Fibroblast of lung (primary cell): ENCODE measurements around the gene CRKL. TPM values are rescaled to one million over a fixed set of nuclear protein-coding genes. Genes with fewer than 3 reads are reported as not detected.

Experiments
- DNase-seq, 2 donors: peaks; one replicate each; pipeline versions ENCODE4 v3.0.0 to v3.0.0-alpha.2; 2010; ENCODE audit warnings: low read depth in 2 of 2
- H2AFZ ChIP-seq: 2 replicates; pipeline ENCODE4 v1.5.1; 2012; ENCODE audit warnings: low read length, control low read depth, inconsistent platforms
- H3K27ac ChIP-seq: 2 replicates; pipeline ENCODE4 v1.5.1; 2011; ENCODE audit warnings: low read length, control low read depth; ENCODE audit not compliant: insufficient read depth
- H3K27me3 ChIP-seq: 2 replicates; pipeline ENCODE4 v1.5.1; 2011; ENCODE audit warnings: mild to moderate bottlenecking, low read length; ENCODE audit not compliant: control insufficient read depth, insufficient read depth
- H3K36me3 ChIP-seq: 2 replicates; pipeline ENCODE4 v1.5.1; 2011; ENCODE audit warnings: low read length; ENCODE audit not compliant: control insufficient read depth, insufficient read depth
- H3K4me1 ChIP-seq: 2 replicates; pipeline ENCODE4 v1.5.1; 2011; ENCODE audit warnings: low read length; ENCODE audit not compliant: control insufficient read depth, insufficient read depth; ENCODE audit errors: extremely low read depth
- H3K4me2 ChIP-seq: 2 replicates; pipeline ENCODE4 v1.5.1; 2011; ENCODE audit warnings: low read length, control low read depth; ENCODE audit not compliant: insufficient read depth; ENCODE audit errors: extremely low read depth
- H3K4me3 ChIP-seq, 4 experiments: fragments of 200-600 bp in 1 of 4; sonication (generic) in 1 of 4; replicated peaks in 1 of 4; 2 replicates each; pipeline ENCODE4 v1.5.1; 2011 to 2016; ENCODE audit warnings: low read length in 4 of 4, low read depth in 3 of 4, mild to moderate bottlenecking in 3 of 4, control low read depth in 2 of 4, inconsistent platforms in 1 of 4, mixed read lengths in 1 of 4; ENCODE audit not compliant: insufficient read depth in 1 of 4; ENCODE audit errors: control extremely low read depth in 1 of 4
- H3K79me2 ChIP-seq: 2 replicates; pipeline ENCODE4 v1.5.1; 2012; ENCODE audit warnings: mild to moderate bottlenecking, low read length, inconsistent platforms; ENCODE audit not compliant: control insufficient read depth, insufficient read depth
- H3K9ac ChIP-seq: 2 replicates; pipeline ENCODE4 v1.5.1; 2011; ENCODE audit warnings: mild to moderate bottlenecking, low read length, control low read depth; ENCODE audit not compliant: insufficient read depth
- H3K9me3 ChIP-seq: 2 replicates; pipeline ENCODE4 v1.5.1; 2012; ENCODE audit warnings: low read depth, low read length; ENCODE audit not compliant: control insufficient read depth, insufficient read depth
- H4K20me1 ChIP-seq: 2 replicates; pipeline ENCODE4 v1.5.1; 2011; ENCODE audit warnings: low read length; ENCODE audit not compliant: control insufficient read depth, insufficient read depth; ENCODE audit errors: extremely low read depth
- EZH2 ChIP-seq: IDR thresholded peaks from 2 replicates; pipeline ENCODE4 v1.5.1; 2012; ENCODE audit warnings: low read length, control low read depth, mild to moderate bottlenecking; ENCODE audit errors: missing control alignments
- polyA plus RNA-seq, 2 donors: library from polyadenylated mRNA; depleted of rRNA in 1 of 2; stranded (reverse) in 1 of 2; unstranded in 1 of 2; fragments of >200 nt; gene quantifications; 2 replicates each; pipeline ENCODE4 v1.2.1, GENCODE V29; 2011 to 2012; ENCODE audit warnings: missing spikeins in 1 of 2
- total RNA-seq: library from RNA; depleted of rRNA; stranded (reverse); fragments of >200 nt; gene quantifications from 2 replicates; pipeline ENCODE4 v1.2.1, GENCODE V29; 2014
- TF ChIP-seq, protein P1 (sequence below), 2 donors: IDR thresholded peaks in 1 of 2; conservative IDR thresholded peaks in 1 of 2; 1 replicate in 1 of 2; 2 replicates in 1 of 2; pipeline ENCODE4 v1.5.1; 2011 to 2012; ENCODE audit warnings: low read length in 2 of 2, control low read depth in 1 of 2, inconsistent platforms in 1 of 2, low read depth in 1 of 2, mild to moderate bottlenecking in 1 of 2

CRKL gene
- total and polyA plus RNA-seq, 2 donors (not counting 1 experiment from before 2014, with no cell fraction given) = 23.8 to 45.1 TPM

DNA sequence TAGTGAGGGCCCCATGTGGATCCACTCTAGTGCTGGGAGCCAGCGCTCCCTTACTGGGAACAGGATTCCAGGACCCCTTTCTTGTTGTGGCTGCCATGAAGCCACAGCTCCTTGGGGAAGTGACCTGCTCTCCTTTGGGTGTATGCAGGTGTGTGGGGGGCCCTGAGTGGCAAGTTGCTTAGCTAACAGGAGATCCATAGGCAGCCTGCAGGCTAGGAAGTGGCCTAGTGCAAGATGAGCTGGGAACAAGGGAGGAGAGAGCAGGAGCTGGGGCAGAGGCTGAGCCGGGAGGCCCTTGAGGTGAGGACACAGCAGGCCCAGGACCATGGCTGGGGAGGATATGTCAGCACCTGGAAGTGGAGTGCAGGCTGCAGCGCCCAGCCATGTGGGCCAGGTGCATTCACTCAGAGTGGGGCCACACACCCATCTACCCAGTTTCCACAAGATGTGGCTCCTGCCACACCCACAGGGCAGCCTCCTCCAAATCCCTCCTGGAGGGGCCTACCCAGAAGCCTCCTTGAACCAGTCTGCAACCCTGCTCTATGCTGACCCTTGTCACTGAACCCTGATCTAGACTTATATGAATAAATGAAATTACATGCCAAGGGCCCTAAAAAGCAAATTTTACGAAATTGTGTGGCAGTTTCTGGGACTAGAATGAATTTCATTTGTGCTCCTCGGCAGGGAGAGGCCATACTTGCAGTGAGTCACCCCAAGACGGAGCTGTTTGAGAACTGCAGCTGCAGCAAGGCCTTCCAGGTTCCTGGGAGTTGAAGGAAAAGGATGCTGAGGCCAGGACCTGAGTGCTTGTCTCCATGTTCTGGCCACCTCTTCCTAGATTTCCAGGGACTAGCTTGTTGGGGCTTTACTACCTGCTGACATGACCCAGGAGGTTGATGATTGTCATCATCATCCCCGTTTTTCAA, 81.5 kb downstream of the CRKL start:
- peak in 1 of 2 donors; percentile 29 for DNase-seq
- no peak overlapping the region for H3K4me2 ChIP-seq
- no peak overlapping the region for H2AFZ ChIP-seq
- H3K27me3 ChIP-seq = no peaks in the 10 kb centered on the region
- H3K4me3 ChIP-seq = no peak overlapping the region
- H3K9me3 ChIP-seq = no peaks in the 10 kb centered on the region
- H3K27ac ChIP-seq = no peak overlapping the region
- H3K4me1 ChIP-seq = peaks cover 9% of the 10 kb centered on the region
- H4K20me1 ChIP-seq = no peaks in the 10 kb centered on the region
- peaks cover 16% of the 10 kb centered on the region for H3K36me3 ChIP-seq
- H3K9ac ChIP-seq = no peak overlapping the region
- peaks cover 25% of the 10 kb centered on the region for H3K79me2 ChIP-seq
- TF ChIP-seq EZH2 = no peak
- TF ChIP-seq, protein P1, sequence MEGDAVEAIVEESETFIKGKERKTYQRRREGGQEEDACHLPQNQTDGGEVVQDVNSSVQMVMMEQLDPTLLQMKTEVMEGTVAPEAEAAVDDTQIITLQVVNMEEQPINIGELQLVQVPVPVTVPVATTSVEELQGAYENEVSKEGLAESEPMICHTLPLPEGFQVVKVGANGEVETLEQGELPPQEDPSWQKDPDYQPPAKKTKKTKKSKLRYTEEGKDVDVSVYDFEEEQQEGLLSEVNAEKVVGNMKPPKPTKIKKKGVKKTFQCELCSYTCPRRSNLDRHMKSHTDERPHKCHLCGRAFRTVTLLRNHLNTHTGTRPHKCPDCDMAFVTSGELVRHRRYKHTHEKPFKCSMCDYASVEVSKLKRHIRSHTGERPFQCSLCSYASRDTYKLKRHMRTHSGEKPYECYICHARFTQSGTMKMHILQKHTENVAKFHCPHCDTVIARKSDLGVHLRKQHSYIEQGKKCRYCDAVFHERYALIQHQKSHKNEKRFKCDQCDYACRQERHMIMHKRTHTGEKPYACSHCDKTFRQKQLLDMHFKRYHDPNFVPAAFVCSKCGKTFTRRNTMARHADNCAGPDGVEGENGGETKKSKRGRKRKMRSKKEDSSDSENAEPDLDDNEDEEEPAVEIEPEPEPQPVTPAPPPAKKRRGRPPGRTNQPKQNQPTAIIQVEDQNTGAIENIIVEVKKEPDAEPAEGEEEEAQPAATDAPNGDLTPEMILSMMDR (conservative IDR thresholded peaks at IDR 0.05 in 1 of 2, IDR thresholded peaks at IDR 0.05 in 1 of 2; ENCODE audit: low read depth in 1 of 2, low read length in 2 of 2) = no peak

DNA sequence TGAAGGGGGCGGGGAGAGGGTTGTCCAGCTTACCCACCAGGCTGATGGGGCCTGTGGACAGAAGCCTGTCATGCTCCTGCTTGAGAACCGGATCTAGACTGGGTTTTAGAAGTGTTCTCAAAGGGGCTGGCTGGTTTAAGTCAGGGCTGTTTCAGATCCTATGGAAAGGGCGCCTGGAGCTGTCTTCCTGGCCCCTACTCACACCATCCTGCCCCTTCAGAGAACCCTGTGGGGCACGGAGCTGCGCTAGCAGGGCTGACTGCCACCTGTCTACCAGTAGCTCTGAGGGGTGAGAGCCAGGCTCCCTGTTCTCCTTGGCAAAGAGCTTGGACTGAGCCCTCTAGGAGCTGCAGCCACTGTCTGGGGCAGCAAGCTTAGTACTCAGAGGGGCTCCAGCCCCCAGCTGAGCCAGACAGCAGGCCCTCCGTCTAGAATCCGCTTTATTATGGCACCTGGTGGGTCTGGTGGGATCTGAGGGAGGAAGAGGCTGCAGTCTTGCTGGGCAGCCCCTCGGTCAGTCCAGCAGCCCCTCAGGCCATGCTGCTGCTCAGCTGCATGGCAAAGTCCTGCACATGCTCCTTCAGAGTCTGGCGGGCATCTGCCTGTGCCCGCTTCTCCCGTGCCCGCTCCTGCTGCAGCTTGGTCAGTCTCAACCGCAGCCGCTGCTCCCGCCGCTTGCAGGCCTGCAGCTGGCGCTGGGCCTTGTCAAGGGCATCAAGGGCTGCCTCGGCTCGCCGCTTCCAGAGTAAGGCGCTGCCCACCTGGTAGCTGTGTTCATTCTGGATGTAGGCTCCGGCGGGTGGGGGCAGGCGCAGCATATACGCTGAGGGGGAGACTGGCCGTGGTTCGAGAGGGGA, 82.4 kb downstream of the CRKL start:
- Histone ChIP-seq H3K36me3 (peaks cover 14% of the 10 kb centered on the region), H3K27ac (no peak overlapping the region), H3K27me3 (no peaks in the 10 kb centered on the region), H4K20me1 (no peaks in the 10 kb centered on the region), H3K9me3 (no peaks in the 10 kb centered on the region), H3K4me1 (peaks cover 9% of the 10 kb centered on the region), H3K4me3 (peak overlapping the region in 1 of 4 experiments; percentile 87), H3K79me2 (peaks cover 27% of the 10 kb centered on the region), H2AFZ (no peak overlapping the region), H3K9ac (no peak overlapping the region), H3K4me2 (no peak overlapping the region)
- TF ChIP-seq EZH2 = no peak
- TF ChIP-seq, protein P1 (conservative IDR thresholded peaks at IDR 0.05 in 1 of 2, IDR thresholded peaks at IDR 0.05 in 1 of 2; ENCODE audit: low read depth in 1 of 2, low read length in 2 of 2) = no peak
- DNase-seq = no peak
